ENCODE data around the gene RASSF8.

Gene RASSF8

GRCh38 chr12:26032290-26032689 is 73.8 kb downstream of the RASSF8 start:
- in situ Hi-C loops (cut with MboI; ENCODE audit: low pct_unique_long_range_greater_than_20kb, low sequenced_read_pairs, unreplicated experiment) = no loop called here
- DNase-seq (ENCODE audit: low spot score) = no peak
- TF ChIP-seq CTCF (IDR thresholded peaks at IDR 0.05; ENCODE audit: extremely low read depth, insufficient read depth, missing control alignments) = no peak

DNA sequence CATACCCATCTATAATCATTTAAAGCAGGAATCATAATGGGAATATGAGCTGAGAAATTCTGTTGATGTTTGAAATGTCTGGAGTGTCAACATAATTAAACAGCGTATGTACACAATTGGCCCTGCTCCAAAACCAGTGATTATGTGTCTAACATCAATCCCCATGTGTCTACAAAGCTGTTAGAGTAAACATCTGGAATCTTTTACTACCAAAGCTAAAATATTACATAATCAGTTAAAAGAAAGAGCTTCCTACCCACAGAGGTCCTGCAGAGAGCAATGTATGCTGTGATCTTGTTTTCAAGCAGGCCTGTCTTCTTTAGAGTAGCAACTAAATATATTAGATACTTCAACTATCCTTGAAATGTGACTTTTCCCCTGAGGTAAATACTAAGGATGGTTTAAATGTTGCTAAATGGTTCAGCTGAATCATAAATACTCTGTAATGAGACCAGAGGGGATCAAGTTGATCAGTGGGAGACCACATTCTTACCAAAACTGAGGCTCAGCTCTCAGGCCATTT is 74.3 kb downstream of the RASSF8 start:
- TF ChIP-seq CTCF (IDR thresholded peaks at IDR 0.05; ENCODE audit: extremely low read depth, insufficient read depth, missing control alignments) = no peak
- no peak for DNase-seq (ENCODE audit: low spot score)
- in situ Hi-C loops (cut with MboI; ENCODE audit: low pct_unique_long_range_greater_than_20kb, low sequenced_read_pairs, unreplicated experiment) = no loop called here

GRCh38 chr12:26034371-26035142 is 76.1 kb downstream of the RASSF8 start:
- no peak for TF ChIP-seq CTCF (IDR thresholded peaks at IDR 0.05; ENCODE audit: extremely low read depth, insufficient read depth, missing control alignments)
- DNase-seq (ENCODE audit: low spot score) = no peak
- in situ Hi-C loops (cut with MboI; ENCODE audit: low pct_unique_long_range_greater_than_20kb, low sequenced_read_pairs, unreplicated experiment) = no loop called here

- TF ChIP-seq CTCF (IDR thresholded peaks at IDR 0.05; ENCODE audit: extremely low read depth, insufficient read depth, missing control alignments) = no peak
- DNase-seq (ENCODE audit: low spot score) = no peak
- in situ Hi-C loops (cut with MboI; ENCODE audit: low pct_unique_long_range_greater_than_20kb, low sequenced_read_pairs, unreplicated experiment) = no loop called here
Observed at GRCh38 chr12:26036877-26037276, 78.4 kb downstream of the RASSF8 start.

- in situ Hi-C loops (cut with MboI; ENCODE audit: low pct_unique_long_range_greater_than_20kb, low sequenced_read_pairs, unreplicated experiment) = no loop called here
- TF ChIP-seq CTCF (IDR thresholded peaks at IDR 0.05; ENCODE audit: extremely low read depth, insufficient read depth, missing control alignments) = no peak
- no peak for DNase-seq (ENCODE audit: low spot score)
Observed at GRCh38 chr12:26037615-26038220, 79.2 kb downstream of the RASSF8 start.

GRCh38 chr12:26042645-26043044 is 84.2 kb downstream of the RASSF8 start:
- no peak for DNase-seq (ENCODE audit: low spot score)
- in situ Hi-C loops (cut with MboI; ENCODE audit: low pct_unique_long_range_greater_than_20kb, low sequenced_read_pairs, unreplicated experiment) = no loop called here
- no peak for TF ChIP-seq CTCF (IDR thresholded peaks at IDR 0.05; ENCODE audit: extremely low read depth, insufficient read depth, missing control alignments)

Measured in GM13977 (cell line).